PC-3 (cell line): ENCODE results near the gene NPB. TPM values are rescaled to one million over a fixed set of nuclear protein-coding genes. Genes with fewer than 3 reads are reported as not detected.

Experiments used
- ATAC-seq: fragments of 200-7000 bp; cut with Tn5 transposase; 2 replicates; pipeline ENCODE4 v1.9.1; 2020; ENCODE audit warnings: mild to moderate bottlenecking, moderate library complexity
- BruUV-seq: library from RNA; stranded (reverse); fragments of 400-500 nt; replicated peaks from 2 replicates; lab custom pipeline; 2021; lab: Mats Ljungman, UMichigan
- CTCF ChIA-PET: fragments of 300-600 bp; sonication (Branson Sonifier 250); formaldehyde crosslinking; loops from one replicate; lab custom pipeline; 2022; ENCODE audit warnings: antibody characterized with exemption; lab: Charles Lee
- POLR2A ChIA-PET: fragments of 300-600 bp; sonication (Branson Sonifier 250); formaldehyde crosslinking; loops from one replicate; lab custom pipeline; 2022; ENCODE audit warnings: antibody characterized with exemption; ENCODE audit not compliant: unreplicated experiment; lab: Charles Lee
- DNase-seq: peaks from one replicate; pipeline ENCODE4 v3.0.0-alpha.2; 2015
- H2AFZ ChIP-seq: fragments of 300-600 bp; sonication (generic); 2 replicates; pipeline ENCODE4 v1.6.0; 2016; ENCODE audit warnings: antibody characterized with exemption, low read length
- H3F3A ChIP-seq: fragments of 300-600 bp; sonication (generic); one replicate; pipeline ENCODE4 v1.6.0; 2017; ENCODE audit warnings: antibody characterized with exemption, low read length, control low read depth, mild to moderate bottlenecking; ENCODE audit not compliant: unreplicated experiment
- H3K27ac ChIP-seq: fragments of 300-600 bp; sonication (generic); 2 replicates; pipeline ENCODE4 v1.5.1; 2016; ENCODE audit warnings: mild to moderate bottlenecking, low read length
- H3K27me3 ChIP-seq: fragments of 300-600 bp; sonication (generic); 2 replicates; pipeline ENCODE4 v1.6.1; 2016; ENCODE audit warnings: low read length, mixed read lengths
- H3K36me3 ChIP-seq: fragments of 300-600 bp; sonication (generic); 2 replicates; pipeline ENCODE4 v1.6.1; 2016; ENCODE audit warnings: low read depth, mixed run types, low read length, mixed read lengths
- H3K4me1 ChIP-seq: fragments of 300-600 bp; sonication (generic); 2 replicates; pipeline ENCODE4 v1.5.1; 2016; ENCODE audit warnings: low read length; ENCODE audit not compliant: insufficient read depth
- H3K4me2 ChIP-seq: fragments of 300-600 bp; sonication (generic); 2 replicates; pipeline ENCODE4 v1.6.0; 2016; ENCODE audit warnings: low read length
- H3K4me3 ChIP-seq: fragments of 300-600 bp; sonication (generic); 2 replicates; pipeline ENCODE4 v1.5.1; 2016; ENCODE audit warnings: mild to moderate bottlenecking, low read length, mixed read lengths
- H3K79me2 ChIP-seq: fragments of 300-600 bp; sonication (generic); 2 replicates; pipeline ENCODE4 v1.6.1; 2017; ENCODE audit warnings: low read length, mixed read lengths
- H3K9ac ChIP-seq: fragments of 300-600 bp; sonication (generic); 2 replicates; pipeline ENCODE4 v1.6.0; 2016; ENCODE audit warnings: mild to moderate bottlenecking, low read length
- H3K9me2 ChIP-seq: fragments of 300-600 bp; sonication (generic); replicated peaks from 2 replicates; pipeline ENCODE4 v1.6.1; 2016; ENCODE audit warnings: mixed run types, low read length, mixed read lengths
- H3K9me3 ChIP-seq: fragments of 300-600 bp; sonication (generic); 2 replicates; pipeline ENCODE4 v1.6.1; 2016; ENCODE audit warnings: low read length, mixed read lengths
- H4K20me1 ChIP-seq: fragments of 300-600 bp; sonication (generic); 2 replicates; pipeline ENCODE4 v1.6.1; 2016; ENCODE audit warnings: low read length, mixed read lengths
- CTCF ChIP-seq: fragments of 300-600 bp; sonication (generic); conservative IDR thresholded peaks from 2 replicates; pipeline ENCODE4 v1.5.1; 2017; ENCODE audit warnings: antibody characterized with exemption, low read depth, mild to moderate bottlenecking, low read length
- EZH2 ChIP-seq: fragments of 300-600 bp; sonication (generic); IDR thresholded peaks from one replicate; pipeline ENCODE4 v1.6.1; 2017; ENCODE audit warnings: antibody characterized with exemption, mild to moderate bottlenecking, low read length; ENCODE audit not compliant: unreplicated experiment
- EZH2phosphoT487 ChIP-seq: fragments of 300-600 bp; sonication (generic); IDR thresholded peaks from 2 replicates; pipeline ENCODE4 v1.6.1; 2018; ENCODE audit warnings: mild to moderate bottlenecking, antibody characterized with exemption, low read length, borderline replicate concordance
- intact Hi-C: fragments of 100-400 bp; cut with micrococcal nuclease; formaldehyde crosslinking; loops from 2 replicates; pipeline ENCODE4 v1.9.0; 2023
- total RNA-seq: library from RNA; depleted of rRNA; stranded (reverse); fragments of >200 nt; gene quantifications from 2 replicates; pipeline ENCODE4 v1.2.3, GENCODE V29; 2014

The NPB gene
- total RNA-seq, 1 experiment from 2014 or later = 0.07 TPM

- no peak for TF ChIP-seq EZH2phosphoT487
- TF ChIP-seq CTCF = no peak
- no peak for TF ChIP-seq EZH2
- intact Hi-C loops = no loop called here
- Histone ChIP-seq H3F3A (no peaks in the 10 kb centered on the region), H3K9ac (no peak overlapping the region), H3K4me3 (no peak overlapping the region), H3K9me2 (no peaks in the 10 kb centered on the region), H3K27ac (no peak overlapping the region), H3K9me3 (no peaks in the 10 kb centered on the region), H3K4me2 (no peak overlapping the region), H3K79me2 (no peaks in the 10 kb centered on the region), H3K36me3 (peaks cover 1% of the 10 kb centered on the region; the same call in 1 of the 2 replicates), H3K27me3 (no peaks in the 10 kb centered on the region), H4K20me1 (no peaks in the 10 kb centered on the region), H2AFZ (no peak overlapping the region), H3K4me1 (peaks cover 6% of the 10 kb centered on the region; the same call in 1 of the 2 replicates)
- DNase-seq (no peak), ATAC-seq (no peak)
- BruUV-seq = no TSS peak
- POLR2A ChIA-PET = no interaction called here
- CTCF ChIA-PET = no interaction called here
These were observed 3.4 kb downstream of the NPB start for GRCh38 chr17:81905424-81905875.

- H3K4me2 ChIP-seq = no peak overlapping the region
- H3K9ac ChIP-seq = no peak overlapping the region
- no peak for ATAC-seq
- TF ChIP-seq CTCF (no peak), EZH2 (no peak), EZH2phosphoT487 (no peak)
- no peaks in the 10 kb centered on the region for H3K9me3 ChIP-seq
- peaks cover 8% of the 10 kb centered on the region; the same call in 1 of the 2 replicates for H3K4me1 ChIP-seq
- CTCF ChIA-PET = no interaction called here
- H3F3A ChIP-seq = no peaks in the 10 kb centered on the region
- no peak for DNase-seq
- H3K4me3 ChIP-seq = no peak overlapping the region
- no peaks in the 10 kb centered on the region for H4K20me1 ChIP-seq
- H3K27ac ChIP-seq = no peak overlapping the region
- no peak overlapping the region for H2AFZ ChIP-seq
- no peaks in the 10 kb centered on the region for H3K27me3 ChIP-seq
- intact Hi-C loops = no loop called here
- no TSS peak for BruUV-seq
- no peaks in the 10 kb centered on the region for H3K79me2 ChIP-seq
- no peaks in the 10 kb centered on the region for H3K36me3 ChIP-seq
- no peaks in the 10 kb centered on the region for H3K9me2 ChIP-seq
- POLR2A ChIA-PET = no interaction called here
These were observed 4.0 kb downstream of the NPB start for GRCh38 chr17:81905993-81906392.

GRCh38 chr17:81906476-81907218 is 4.6 kb downstream of the NPB start:
- no peak for ATAC-seq

More at GRCh38 chr17:81906476-81907218, 4.6 kb downstream of the NPB start:
- Histone ChIP-seq H3K4me1 (peaks cover 9% of the 10 kb centered on the region), H3K79me2 (no peaks in the 10 kb centered on the region), H3K27me3 (no peaks in the 10 kb centered on the region), H3K9me3 (no peaks in the 10 kb centered on the region), H3K27ac (no peak overlapping the region), H3K9ac (no peak overlapping the region), H3K4me2 (no peak overlapping the region), H2AFZ (no peak overlapping the region), H3K36me3 (no peaks in the 10 kb centered on the region), H4K20me1 (no peaks in the 10 kb centered on the region), H3K9me2 (no peaks in the 10 kb centered on the region), H3K4me3 (no peak overlapping the region), H3F3A (no peaks in the 10 kb centered on the region)
- intact Hi-C loops = no loop called here
- ChIA-PET POLR2A (no interaction called here), CTCF (no interaction called here)
- BruUV-seq = no TSS peak
- TF ChIP-seq EZH2 = no peak
- TF ChIP-seq CTCF = peak; percentile 68
- DNase-seq = no peak
